Prostate gland (tissue), 2 donors: ENCODE data around the gene DENND4A. TPM values are rescaled to one million over a fixed set of nuclear protein-coding genes. Genes with fewer than 3 reads are reported as not detected.

Experiments
- DNase-seq: peaks from one replicate; pipeline ENCODE4 v3.0.0-alpha.2; 2019; ENCODE audit warnings: low spot score
- H3K27ac ChIP-seq, 2 donors: fragments of 200-600 bp; sonication (generic); 2 replicates each; pipeline ENCODE4 v1.5.1; 2017 to 2019
- H3K27me3 ChIP-seq: fragments of 200-600 bp; sonication (generic); replicated peaks from 2 replicates; pipeline ENCODE4 v1.5.1; 2019; ENCODE audit not compliant: insufficient read depth
- H3K36me3 ChIP-seq, 2 donors: fragments of 200-600 bp; sonication (generic); 1 replicate in 1 of 2; 2 replicates in 1 of 2; pipeline versions ENCODE4 v1.5.1 to v1.8.1; 2017 to 2019
- H3K4me1 ChIP-seq: fragments of 200-600 bp; sonication (generic); replicated peaks from 2 replicates; pipeline ENCODE4 v1.5.1; 2019
- H3K4me3 ChIP-seq, 2 donors: fragments of 200-600 bp; sonication (generic); 2 replicates each; pipeline ENCODE4 v1.5.1; 2017 to 2019
- H3K9me3 ChIP-seq: fragments of 200-600 bp; sonication (generic); 2 replicates; pipeline ENCODE4 v1.5.1; 2017
- POLR2A ChIP-seq: fragments of 450-650 bp; IDR thresholded peaks from one replicate; pipeline ENCODE4 v1.6.1; 2016; ENCODE audit warnings: antibody characterized with exemption, mild to moderate bottlenecking
- POLR2AphosphoS5 ChIP-seq: sonication (generic); formaldehyde crosslinking; IDR thresholded peaks from one replicate; pipeline ENCODE4 v1.6.1; 2017; ENCODE audit warnings: antibody characterized with exemption
- WGBS: methylation state at CpG from one replicate; pipeline ENCODE4 v1.1.5; 2018; 5-methylcytosine and 5-hydroxymethylcytosine counted together
- intact Hi-C: fragments of 100-400 bp; cut with DNase I; formaldehyde crosslinking; loops from one replicate; pipeline ENCODE4 v1.14.2; 2022
- total RNA-seq, 2 donors: library from RNA; depleted of rRNA; stranded (reverse); fragments of >200 nt; gene quantifications; one replicate each; pipeline ENCODE4 v1.1.0, GENCODE V29; 2016
- TF ChIP-seq, protein P1 (sequence below), 4 experiments: fragments of 200-600 bp in 2 of 4; fragments of 450-650 bp in 2 of 4; sonication (generic) in 2 of 4; IDR thresholded peaks; 1 replicate in 3 of 4; 2 replicates in 1 of 4; pipeline ENCODE4 v1.5.1; 2016 to 2019; ENCODE audit warnings: antibody characterized with exemption in 4 of 4, mild to moderate bottlenecking in 2 of 4, moderate library complexity in 2 of 4

Gene DENND4A
- total RNA-seq, 2 donors from 2014 or later = 24.5 to 49.6 TPM

DNA sequence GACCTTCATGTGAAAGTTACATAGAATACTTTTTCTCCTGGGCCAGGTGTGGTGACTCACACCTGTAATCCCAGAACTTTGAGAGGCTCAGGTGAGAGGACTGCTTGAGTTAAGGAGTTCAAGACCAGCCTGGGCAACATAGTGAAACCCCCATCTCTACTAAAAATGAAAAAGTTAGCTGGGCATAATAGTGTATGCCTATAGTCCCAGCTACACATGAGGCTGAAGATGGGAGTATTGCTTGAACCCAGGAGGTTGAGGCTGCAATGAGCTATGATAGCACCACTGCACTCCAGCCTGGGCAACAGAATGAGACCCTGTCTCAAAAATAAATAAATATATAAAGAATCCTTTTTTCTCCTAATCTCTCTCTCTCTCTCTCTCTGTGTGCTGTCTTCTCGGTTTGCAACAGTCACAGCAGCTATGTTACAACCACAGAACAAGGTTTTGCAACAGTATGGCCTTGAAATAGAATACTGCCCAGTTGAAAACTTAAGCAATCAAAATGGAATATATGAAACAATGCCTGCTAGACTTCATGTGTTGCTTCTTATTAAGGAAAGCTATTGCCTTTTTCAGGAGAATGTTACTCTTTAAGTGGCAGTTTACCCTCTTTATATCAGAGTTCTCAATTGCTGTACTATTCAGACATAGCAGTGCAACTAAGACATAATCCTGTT lies 12.3 kb upstream of the DENND4A start:
- Histone ChIP-seq H3K9me3 (no peaks in the 10 kb centered on the region), H3K27me3 (no peaks in the 10 kb centered on the region), H3K4me3 (no peak overlapping the region), H3K36me3 (no peaks in the 10 kb centered on the region), H3K27ac (no peak overlapping the region), H3K4me1 (no peaks in the 10 kb centered on the region)
- intact Hi-C loops = no loop called here
- TF ChIP-seq POLR2A (no peak), POLR2AphosphoS5 (no peak)
- TF ChIP-seq, protein P1, sequence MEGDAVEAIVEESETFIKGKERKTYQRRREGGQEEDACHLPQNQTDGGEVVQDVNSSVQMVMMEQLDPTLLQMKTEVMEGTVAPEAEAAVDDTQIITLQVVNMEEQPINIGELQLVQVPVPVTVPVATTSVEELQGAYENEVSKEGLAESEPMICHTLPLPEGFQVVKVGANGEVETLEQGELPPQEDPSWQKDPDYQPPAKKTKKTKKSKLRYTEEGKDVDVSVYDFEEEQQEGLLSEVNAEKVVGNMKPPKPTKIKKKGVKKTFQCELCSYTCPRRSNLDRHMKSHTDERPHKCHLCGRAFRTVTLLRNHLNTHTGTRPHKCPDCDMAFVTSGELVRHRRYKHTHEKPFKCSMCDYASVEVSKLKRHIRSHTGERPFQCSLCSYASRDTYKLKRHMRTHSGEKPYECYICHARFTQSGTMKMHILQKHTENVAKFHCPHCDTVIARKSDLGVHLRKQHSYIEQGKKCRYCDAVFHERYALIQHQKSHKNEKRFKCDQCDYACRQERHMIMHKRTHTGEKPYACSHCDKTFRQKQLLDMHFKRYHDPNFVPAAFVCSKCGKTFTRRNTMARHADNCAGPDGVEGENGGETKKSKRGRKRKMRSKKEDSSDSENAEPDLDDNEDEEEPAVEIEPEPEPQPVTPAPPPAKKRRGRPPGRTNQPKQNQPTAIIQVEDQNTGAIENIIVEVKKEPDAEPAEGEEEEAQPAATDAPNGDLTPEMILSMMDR (IDR thresholded peaks at IDR 0.05) = no peak
- WGBS = 83% methylated on average over 1 of the region's 1 CpG
- DNase-seq = no peak

GRCh38 chr15:65801229-65801805 lies 9.2 kb upstream of the DENND4A start:
- Histone ChIP-seq H3K4me3 (no peak overlapping the region), H3K27me3 (no peaks in the 10 kb centered on the region), H3K9me3 (no peaks in the 10 kb centered on the region), H3K27ac (no peak overlapping the region), H3K36me3 (no peaks in the 10 kb centered on the region), H3K4me1 (no peaks in the 10 kb centered on the region)
- WGBS = 69% methylated on average over 2 of the region's 2 CpGs
- DNase-seq = no peak
- intact Hi-C loops = no loop called here
- TF ChIP-seq, protein P1 (IDR thresholded peaks at IDR 0.05) = no peak
- no peak for TF ChIP-seq POLR2A
- TF ChIP-seq POLR2AphosphoS5 = no peak

DNA sequence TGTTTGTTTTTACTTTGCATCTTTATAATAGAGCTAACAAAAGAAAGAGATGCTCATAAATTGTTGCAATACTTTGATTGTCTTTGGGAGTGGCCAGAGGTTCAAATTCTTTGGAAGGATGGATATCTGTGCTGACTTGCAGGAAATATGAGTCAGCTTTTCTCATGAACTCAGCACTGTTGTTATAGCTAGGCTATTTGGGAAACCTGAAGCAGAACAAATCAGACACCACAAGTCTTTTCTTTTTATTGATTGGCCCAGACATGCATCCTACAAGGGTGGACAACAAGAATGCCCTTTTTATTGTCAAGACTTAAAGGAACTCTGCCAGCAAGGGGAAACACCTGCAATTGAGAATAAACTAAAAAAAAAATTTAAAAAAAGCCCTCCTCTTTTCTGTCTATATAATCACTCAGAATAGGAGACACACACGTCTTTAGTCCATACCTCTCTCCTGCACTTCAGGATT lies 4.6 kb upstream of the DENND4A start:
- Histone ChIP-seq H3K27ac (no peak overlapping the region), H3K36me3 (no peaks in the 10 kb centered on the region), H3K27me3 (no peaks in the 10 kb centered on the region), H3K4me3 (no peak overlapping the region), H3K9me3 (no peaks in the 10 kb centered on the region), H3K4me1 (no peaks in the 10 kb centered on the region)
- TF ChIP-seq POLR2A (no peak), POLR2AphosphoS5 (peak; percentile 73)
- 40% methylated on average over 1 of the region's 1 CpG for WGBS
- intact Hi-C loops = no loop called here
- DNase-seq = peak; percentile 21

DNA sequence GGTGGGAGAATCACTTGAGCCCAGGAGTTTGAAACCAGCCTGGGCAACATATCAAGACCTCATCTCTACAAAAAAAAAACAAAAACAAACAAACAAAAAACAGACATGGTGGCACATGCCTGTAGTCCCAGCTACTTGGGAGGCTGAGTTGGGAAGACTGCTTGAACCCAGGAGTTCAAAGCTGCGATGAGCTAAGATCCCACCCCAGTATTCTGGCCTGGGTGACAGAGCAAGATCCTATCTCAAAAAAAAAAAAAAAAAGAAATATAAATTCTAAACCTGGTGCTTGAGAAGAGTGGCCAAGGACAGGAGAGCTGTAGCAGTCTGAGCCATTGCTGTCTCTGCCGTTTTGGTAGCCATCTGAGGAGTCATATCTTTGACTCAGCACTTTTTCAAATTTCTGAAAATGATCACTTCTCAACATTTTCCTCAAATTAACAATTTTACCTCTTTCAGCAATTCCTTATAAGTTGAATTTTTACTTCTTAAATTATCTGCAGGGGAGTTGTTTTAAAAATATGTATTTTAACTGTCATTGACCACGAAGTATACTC lies 3.6 kb upstream of the DENND4A start:
- Histone ChIP-seq H3K27ac (no peak overlapping the region), H3K9me3 (no peaks in the 10 kb centered on the region), H3K4me3 (no peak overlapping the region), H3K4me1 (no peaks in the 10 kb centered on the region), H3K36me3 (no peaks in the 10 kb centered on the region), H3K27me3 (no peaks in the 10 kb centered on the region)
- DNase-seq = no peak
- TF ChIP-seq POLR2A (no peak), POLR2AphosphoS5 (no peak)
- TF ChIP-seq, protein P1 (IDR thresholded peaks at IDR 0.05) = no peak
- intact Hi-C loops = no loop called here
- WGBS = 70% methylated on average over 3 of the region's 3 CpGs

- WGBS = 94% methylated on average over 2 of the region's 2 CpGs
- no peaks in the 10 kb centered on the region for H3K4me1 ChIP-seq
- TF ChIP-seq POLR2AphosphoS5 = no peak
- TF ChIP-seq POLR2A = no peak
- TF ChIP-seq, protein P1 (IDR thresholded peaks at IDR 0.05) = no peak
Observed at GRCh38 chr15:65793818-65794104, 1.7 kb upstream of the DENND4A start.

More at GRCh38 chr15:65793818-65794104, 1.7 kb upstream of the DENND4A start:
- no peaks in the 10 kb centered on the region for H3K9me3 ChIP-seq
- no peak overlapping the region for H3K4me3 ChIP-seq
- intact Hi-C loops = loop anchor here (5.0 kb wide), 1 partner anchor 74 kb away; the partner anchor contains the start of gene RAB11A
- H3K27ac ChIP-seq = no peak overlapping the region
- no peaks in the 10 kb centered on the region for H3K27me3 ChIP-seq
- no peaks in the 10 kb centered on the region for H3K36me3 ChIP-seq
- DNase-seq = no peak
